HUES48 (cell line): ENCODE results near the gene ACTR10.

Source experiments
- H3K27ac ChIP-seq: one replicate; pipeline ENCODE4 v1.7.0; 2013; ENCODE audit warnings: low read depth, low read length, inconsistent platforms
- H3K27me3 ChIP-seq: 2 replicates; pipeline ENCODE4 v1.6.1; 2013; ENCODE audit warnings: mild to moderate bottlenecking, low read length; ENCODE audit not compliant: control insufficient read depth, insufficient read depth
- H3K36me3 ChIP-seq: 2 replicates; pipeline ENCODE4 v1.6.1; 2013; ENCODE audit warnings: low read length; ENCODE audit not compliant: control insufficient read depth, insufficient read depth
- H3K4me1 ChIP-seq: 2 replicates; pipeline ENCODE4 v1.6.1; 2013; ENCODE audit warnings: mild to moderate bottlenecking, low read length; ENCODE audit not compliant: control insufficient read depth, insufficient read depth
- H3K4me3 ChIP-seq: 2 replicates; pipeline ENCODE4 v1.5.1; 2013; ENCODE audit warnings: mild to moderate bottlenecking, low read depth, low read length
- H3K9ac ChIP-seq: 2 replicates; pipeline ENCODE4 v1.6.1; 2013; ENCODE audit warnings: mild to moderate bottlenecking, low read depth, low read length, moderate library complexity
- H3K9me3 ChIP-seq: 2 replicates; pipeline ENCODE4 v1.6.1; 2013; ENCODE audit warnings: low read length; ENCODE audit not compliant: control insufficient read depth, insufficient read depth

Gene ACTR10

GRCh38 chr14:58177125-58177524, 22.8 kb upstream of the ACTR10 start:
- no peak overlapping the region for H3K4me3 ChIP-seq
- H3K36me3 ChIP-seq = no peaks in the 10 kb centered on the region
- H3K9me3 ChIP-seq = no peaks in the 10 kb centered on the region
- H3K9ac ChIP-seq = no peak overlapping the region
- H3K27ac ChIP-seq = no peak overlapping the region
- no peaks in the 10 kb centered on the region for H3K27me3 ChIP-seq
- 0 out of 2 replicates have a peak, but pooled peaks cover 3% of the 10 kb centered on the region for H3K4me1 ChIP-seq

DNA sequence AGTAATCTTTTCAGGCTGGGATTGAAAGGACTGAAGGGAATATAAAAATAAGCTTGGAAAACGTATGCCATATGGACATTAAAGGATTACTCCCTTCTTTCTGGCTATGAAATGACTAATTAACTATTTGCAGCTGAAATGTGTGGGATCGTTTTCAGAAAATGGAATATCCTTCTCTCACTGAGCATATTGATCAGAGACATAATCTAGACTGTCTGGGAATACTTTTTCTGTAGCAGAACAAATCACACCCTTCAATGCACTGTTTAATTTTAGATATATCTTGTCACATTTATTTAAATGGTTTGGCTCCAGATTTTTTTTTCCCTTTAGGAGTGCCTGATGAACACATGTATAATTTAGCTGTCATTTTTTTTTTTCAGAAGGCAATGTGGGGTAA, 10.8 kb upstream of the ACTR10 start:
- Histone ChIP-seq H3K4me3 (no peak overlapping the region), H3K9me3 (no peaks in the 10 kb centered on the region), H3K27ac (no peak overlapping the region), H3K9ac (no peak overlapping the region), H3K27me3 (no peaks in the 10 kb centered on the region), H3K4me1 (no peaks in the 10 kb centered on the region), H3K36me3 (no peaks in the 10 kb centered on the region)

DNA sequence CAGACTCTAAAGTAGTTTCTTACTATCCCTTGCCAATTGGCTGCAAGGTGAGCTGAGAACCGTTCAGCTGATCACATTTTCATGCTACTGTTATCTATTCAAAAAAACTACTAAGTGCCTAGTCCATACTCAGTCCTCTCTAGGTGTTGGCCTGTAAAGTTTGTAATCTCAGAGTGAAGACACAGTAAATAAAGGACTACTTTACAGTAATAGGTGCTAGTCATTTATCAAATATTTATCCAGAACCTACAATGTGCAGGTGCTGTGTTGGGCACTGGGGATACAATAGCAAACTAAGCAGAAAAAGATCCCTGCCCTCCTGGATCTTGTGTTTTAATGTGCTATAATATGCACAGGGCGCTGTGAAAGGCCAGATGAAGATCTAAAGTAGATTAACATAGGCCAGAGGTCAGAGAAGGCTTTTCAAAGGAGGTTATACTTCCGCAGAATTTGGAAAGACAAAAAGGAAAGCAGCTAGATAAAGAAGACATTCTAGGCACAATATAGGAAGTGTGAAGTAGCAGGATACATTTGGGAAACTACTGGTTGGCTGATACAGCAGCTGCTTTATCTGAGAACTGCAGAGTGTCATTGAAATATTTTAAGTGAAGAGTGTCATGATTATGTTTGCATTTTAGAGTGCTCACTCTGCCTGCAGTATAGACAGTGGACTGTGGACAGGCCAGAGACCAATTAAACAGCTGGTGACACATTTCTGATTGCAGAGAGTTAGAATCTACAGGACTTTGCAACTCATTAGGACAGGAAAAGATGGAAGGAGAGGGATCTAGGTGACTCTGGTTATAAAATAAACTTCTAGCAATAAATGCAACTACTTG, 8.0 kb upstream of the ACTR10 start:
- H3K4me3 ChIP-seq = no peak overlapping the region
- no peaks in the 10 kb centered on the region for H3K36me3 ChIP-seq
- no peaks in the 10 kb centered on the region for H3K9me3 ChIP-seq
- no peak overlapping the region for H3K9ac ChIP-seq
- no peak overlapping the region for H3K27ac ChIP-seq
- no peaks in the 10 kb centered on the region for H3K27me3 ChIP-seq
- no peaks in the 10 kb centered on the region for H3K4me1 ChIP-seq

- H3K27me3 ChIP-seq = no peaks in the 10 kb centered on the region
- H3K4me1 ChIP-seq = no peaks in the 10 kb centered on the region
- no peaks in the 10 kb centered on the region for H3K36me3 ChIP-seq
- no peak overlapping the region for H3K4me3 ChIP-seq
- no peaks in the 10 kb centered on the region for H3K9me3 ChIP-seq
- H3K9ac ChIP-seq = no peak overlapping the region
- H3K27ac ChIP-seq = no peak overlapping the region
Measured at GRCh38 chr14:58193542-58193941, 6.4 kb upstream of the ACTR10 start.

GRCh38 chr14:58196198-58196597, 3.8 kb upstream of the ACTR10 start:
- Histone ChIP-seq H3K4me1 (no peaks in the 10 kb centered on the region; the same call in 1 of the 2 replicates), H3K4me3 (no peak overlapping the region), H3K27ac (no peak overlapping the region), H3K9ac (no peak overlapping the region), H3K36me3 (no peaks in the 10 kb centered on the region), H3K9me3 (no peaks in the 10 kb centered on the region), H3K27me3 (no peaks in the 10 kb centered on the region)

DNA sequence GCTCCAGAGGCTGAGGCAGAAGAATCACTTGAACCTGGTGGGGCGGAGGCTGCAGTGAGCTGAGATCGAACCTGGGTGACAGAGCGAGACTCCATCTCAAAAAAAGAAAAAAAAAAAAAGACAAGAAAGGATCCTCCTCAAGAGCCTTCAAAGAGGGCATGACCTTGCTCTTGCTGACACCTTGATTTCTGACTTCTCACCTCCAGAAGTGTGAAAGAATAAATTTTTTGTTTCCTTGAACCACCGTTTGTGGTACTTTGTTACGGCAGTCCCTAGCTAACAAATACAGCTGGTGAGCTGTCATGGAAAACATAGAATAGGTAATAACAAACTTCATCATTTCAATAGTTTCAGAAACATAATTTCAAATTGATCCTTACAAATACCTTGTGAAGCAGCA, 1.9 kb upstream of the ACTR10 start:
- Histone ChIP-seq H3K36me3 (no peaks in the 10 kb centered on the region; the same call in 1 of the 2 replicates), H3K27me3 (no peaks in the 10 kb centered on the region), H3K4me3 (no peak overlapping the region), H3K27ac (no peak overlapping the region), H3K9ac (no peak overlapping the region), H3K9me3 (no peaks in the 10 kb centered on the region), H3K4me1 (no peaks in the 10 kb centered on the region; the same call in 1 of the 2 replicates)

DNA sequence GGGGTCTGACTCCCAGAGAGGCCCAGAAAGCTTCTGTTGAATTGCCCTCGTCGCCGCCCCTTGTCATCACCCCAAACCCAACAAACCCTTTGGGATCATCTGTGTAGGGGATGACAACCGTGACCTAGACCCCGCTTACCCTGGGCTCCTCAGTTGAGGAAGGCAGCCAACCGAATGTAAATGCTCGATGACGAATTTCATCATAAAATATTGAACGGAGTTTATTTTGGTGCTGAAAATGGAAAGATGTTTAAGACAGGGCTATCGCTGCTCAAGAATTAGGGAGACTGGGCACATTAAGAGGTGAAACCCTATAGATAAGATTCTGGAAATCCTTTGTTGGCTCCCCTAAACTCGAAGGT, 512 bp downstream of the ACTR10 start:
- Histone ChIP-seq H3K9ac (peak overlapping the region; percentile 78), H3K9me3 (no peaks in the 10 kb centered on the region), H3K4me3 (peak overlapping the region; percentile 96), H3K27me3 (no peaks in the 10 kb centered on the region), H3K4me1 (no peaks in the 10 kb centered on the region; the same call in 1 of the 2 replicates), H3K36me3 (peaks cover 12% of the 10 kb centered on the region), H3K27ac (peak overlapping the region; percentile 87)

- H3K4me3 ChIP-seq = peak overlapping the region; percentile 96
- H3K27me3 ChIP-seq = no peaks in the 10 kb centered on the region
- H3K4me1 ChIP-seq = no peaks in the 10 kb centered on the region; the same call in 1 of the 2 replicates
- H3K36me3 ChIP-seq = peaks cover 12% of the 10 kb centered on the region
- H3K27ac ChIP-seq = no peak overlapping the region
- H3K9ac ChIP-seq = peak overlapping the region; percentile 78
- no peaks in the 10 kb centered on the region for H3K9me3 ChIP-seq
Measured at GRCh38 chr14:58200846-58201245, 897 bp downstream of the ACTR10 start.

- Histone ChIP-seq H3K4me1 (no peaks in the 10 kb centered on the region), H3K27ac (no peak overlapping the region), H3K27me3 (no peaks in the 10 kb centered on the region), H3K9me3 (no peaks in the 10 kb centered on the region), H3K4me3 (no peak overlapping the region), H3K9ac (no peak overlapping the region), H3K36me3 (peaks cover 73% of the 10 kb centered on the region)
Measured at GRCh38 chr14:58213176-58213575, 13.2 kb downstream of the ACTR10 start.

GRCh38 chr14:58215191-58215914, 15.4 kb downstream of the ACTR10 start:
- Histone ChIP-seq H3K4me3 (no peak overlapping the region), H3K9me3 (no peaks in the 10 kb centered on the region), H3K27me3 (no peaks in the 10 kb centered on the region), H3K9ac (no peak overlapping the region), H3K4me1 (no peaks in the 10 kb centered on the region), H3K36me3 (peaks cover 59% of the 10 kb centered on the region), H3K27ac (no peak overlapping the region)

DNA sequence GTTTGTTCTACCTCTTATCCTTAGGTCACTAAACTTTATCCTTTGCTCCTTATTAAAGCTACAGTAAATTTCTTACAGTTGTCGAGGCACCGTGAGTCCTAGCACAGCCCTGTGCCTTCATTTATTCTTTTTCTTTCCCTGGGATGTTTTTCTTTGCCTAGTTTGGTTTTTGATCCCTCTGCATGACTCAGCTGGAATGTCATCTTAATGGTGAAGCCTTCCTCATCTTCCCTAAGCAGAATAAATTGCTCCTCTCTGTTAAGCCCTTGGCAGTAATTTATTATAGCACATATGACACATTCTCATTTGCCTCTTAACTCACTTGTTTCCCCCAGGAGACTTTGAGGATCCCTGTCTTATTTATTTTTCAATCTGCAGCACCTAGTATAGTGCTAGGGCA, 16.6 kb downstream of the ACTR10 start:
- no peaks in the 10 kb centered on the region for H3K9me3 ChIP-seq
- H3K4me3 ChIP-seq = no peak overlapping the region
- no peak overlapping the region for H3K27ac ChIP-seq
- no peaks in the 10 kb centered on the region for H3K27me3 ChIP-seq
- peaks cover 54% of the 10 kb centered on the region for H3K36me3 ChIP-seq
- H3K4me1 ChIP-seq = no peaks in the 10 kb centered on the region
- no peak overlapping the region for H3K9ac ChIP-seq
